Testis (tissue), 3 donors: ENCODE data around the gene LDLRAD4. TPM values are rescaled to one million over a fixed set of nuclear protein-coding genes. Genes with fewer than 3 reads are reported as not detected.

Experiments used
- DNase-seq: peaks from one replicate; pipeline ENCODE4 v3.0.0-alpha.2; 2019
- H3K27ac ChIP-seq, 2 donors: fragments of 200-600 bp; sonication (generic); one replicate each; pipeline ENCODE4 v1.5.1; 2019
- H3K27me3 ChIP-seq: fragments of 200-600 bp; sonication (generic); one replicate; pipeline ENCODE4 v1.5.1; 2019
- H3K36me3 ChIP-seq: fragments of 200-600 bp; sonication (generic); one replicate; pipeline ENCODE4 v1.5.1; 2017; ENCODE audit warnings: low read depth; ENCODE audit errors: missing control alignments
- H3K4me1 ChIP-seq: fragments of 200-600 bp; sonication (generic); one replicate; pipeline ENCODE4 v1.5.1; 2019
- H3K4me3 ChIP-seq, 2 donors: fragments of 200-600 bp; sonication (generic); one replicate each; pipeline ENCODE4 v1.5.1; 2017 to 2019
- H3K9me3 ChIP-seq: fragments of 200-600 bp; sonication (generic); one replicate; pipeline ENCODE4 v1.5.1; 2017
- CTCF ChIP-seq, 3 experiments: fragments of 450-650 bp in 2 of 3; fragments of 200-600 bp in 1 of 3; sonication (generic) in 1 of 3; IDR thresholded peaks; one replicate each; pipeline ENCODE4 v1.5.1; 2016 to 2019; ENCODE audit warnings: antibody characterized with exemption in 3 of 3, mild to moderate bottlenecking in 2 of 3, moderate library complexity in 1 of 3
- POLR2A ChIP-seq: fragments of 450-650 bp; IDR thresholded peaks from one replicate; pipeline ENCODE4 v1.6.1; 2017; ENCODE audit warnings: antibody characterized with exemption, mild to moderate bottlenecking, moderate library complexity
- WGBS, 2 donors: methylation state at CpG; one replicate each; pipeline ENCODE4 v1.1.5; 2018; 5-methylcytosine and 5-hydroxymethylcytosine counted together
- intact Hi-C: fragments of 100-400 bp; cut with DNase I; formaldehyde crosslinking; loops from one replicate; pipeline ENCODE4 v1.15.1; 2023; ENCODE audit warnings: low total_unique reads
- polyA plus RNA-seq: library from polyadenylated mRNA; stranded (reverse); fragments of 350-450 nt; fragmentation: Illumina TruSeq; extraction: RNeasy Lipid Tissue Mini Kit (QIAGEN cat#74804); gene quantifications from one replicate; pipeline ENCODE4 v1.2.3, GENCODE V29; 2014; ENCODE audit warnings: low read depth, low replicate concordance; ENCODE audit not compliant: insufficient read depth
- total RNA-seq, 2 donors: library from RNA; depleted of rRNA; stranded (reverse); fragments of >200 nt; gene quantifications; one replicate each; pipeline ENCODE4 v1.2.3, GENCODE V29; 2016

The LDLRAD4 gene
- total and polyA plus RNA-seq, 3 donors from 2014 or later: 22.0 to 42.2 (median 25.9) TPM

GRCh38 chr18:13267431-13267873, 48.9 kb downstream of the LDLRAD4 start:
- Histone ChIP-seq H3K4me3 (no peak overlapping the region), H3K4me1 (peaks cover 36% of the 10 kb centered on the region), H3K27ac (peak overlapping the region in 1 of 2 donors; percentile 53), H3K36me3 (no peaks in the 10 kb centered on the region), H3K9me3 (no peaks in the 10 kb centered on the region), H3K27me3 (no peaks in the 10 kb centered on the region)
- DNase-seq: no peak
- WGBS, 2 donors: 81 to 86% methylated on average over 7 of the region's 7 CpGs
- TF ChIP-seq CTCF (IDR thresholded peaks at IDR 0.05): no peak
- intact Hi-C loops: no loop called here

GRCh38 chr18:13268158-13269012, 49.8 kb downstream of the LDLRAD4 start:
- 35 to 50% methylated on average over 9 of the region's 9 CpGs for WGBS, 2 donors
- Histone ChIP-seq H3K27ac (peak overlapping the region in 1 of 2 donors; percentile 53), H3K4me3 (no peak overlapping the region), H3K9me3 (no peaks in the 10 kb centered on the region), H3K36me3 (no peaks in the 10 kb centered on the region), H3K4me1 (peaks cover 36% of the 10 kb centered on the region), H3K27me3 (no peaks in the 10 kb centered on the region)
- DNase-seq: peak; percentile 50
- intact Hi-C loops: no loop called here
- TF ChIP-seq POLR2A: no peak
- no peak for TF ChIP-seq CTCF (IDR thresholded peaks at IDR 0.05)

GRCh38 chr18:13269013-13269280, 50.4 kb downstream of the LDLRAD4 start:
- no peaks in the 10 kb centered on the region for H3K27me3 ChIP-seq
- H3K9me3 ChIP-seq: no peaks in the 10 kb centered on the region
- peaks cover 37% of the 10 kb centered on the region for H3K4me1 ChIP-seq
- 26 to 46% methylated on average over 1 of the region's 1 CpG for WGBS, 2 donors
- TF ChIP-seq CTCF (IDR thresholded peaks at IDR 0.05) (no peak), POLR2A (no peak)
- intact Hi-C loops: no loop called here
- H3K4me3 ChIP-seq: no peak overlapping the region
- no peak for DNase-seq
- H3K36me3 ChIP-seq: no peaks in the 10 kb centered on the region
- H3K27ac ChIP-seq: peak overlapping the region in 1 of 2 donors; percentile 53

- no peak for TF ChIP-seq POLR2A
- no peak for TF ChIP-seq CTCF (IDR thresholded peaks at IDR 0.05)
- Histone ChIP-seq H3K27ac (peak overlapping the region in 1 of 2 donors; percentile 53), H3K4me1 (peaks cover 42% of the 10 kb centered on the region), H3K36me3 (no peaks in the 10 kb centered on the region), H3K27me3 (no peaks in the 10 kb centered on the region), H3K9me3 (no peaks in the 10 kb centered on the region), H3K4me3 (no peak overlapping the region)
- DNase-seq: peak; percentile 56
- intact Hi-C loops: no loop called here
- 46 to 56% methylated on average over 10 of the region's 10 CpGs for WGBS, 2 donors
These were observed 51.0 kb downstream of the LDLRAD4 start for GRCh38 chr18:13269521-13270011.
